C4-2B (cell line): ENCODE measurements around the gene PCSK6.

Experiments used
- ZFX ChIP-seq: fragments of 450-650 bp; IDR thresholded peaks from 2 replicates; pipeline ENCODE4 v1.6.1; 2017
- TF ChIP-seq, protein P1 (sequence below): fragments of 450-650 bp; conservative IDR thresholded peaks from 2 replicates; pipeline ENCODE4 v1.5.1; 2017; ENCODE audit warnings: mild to moderate bottlenecking

GRCh38 chr15:101406526-101407195, 82.8 kb downstream of the PCSK6 start:
- TF ChIP-seq, protein P1, sequence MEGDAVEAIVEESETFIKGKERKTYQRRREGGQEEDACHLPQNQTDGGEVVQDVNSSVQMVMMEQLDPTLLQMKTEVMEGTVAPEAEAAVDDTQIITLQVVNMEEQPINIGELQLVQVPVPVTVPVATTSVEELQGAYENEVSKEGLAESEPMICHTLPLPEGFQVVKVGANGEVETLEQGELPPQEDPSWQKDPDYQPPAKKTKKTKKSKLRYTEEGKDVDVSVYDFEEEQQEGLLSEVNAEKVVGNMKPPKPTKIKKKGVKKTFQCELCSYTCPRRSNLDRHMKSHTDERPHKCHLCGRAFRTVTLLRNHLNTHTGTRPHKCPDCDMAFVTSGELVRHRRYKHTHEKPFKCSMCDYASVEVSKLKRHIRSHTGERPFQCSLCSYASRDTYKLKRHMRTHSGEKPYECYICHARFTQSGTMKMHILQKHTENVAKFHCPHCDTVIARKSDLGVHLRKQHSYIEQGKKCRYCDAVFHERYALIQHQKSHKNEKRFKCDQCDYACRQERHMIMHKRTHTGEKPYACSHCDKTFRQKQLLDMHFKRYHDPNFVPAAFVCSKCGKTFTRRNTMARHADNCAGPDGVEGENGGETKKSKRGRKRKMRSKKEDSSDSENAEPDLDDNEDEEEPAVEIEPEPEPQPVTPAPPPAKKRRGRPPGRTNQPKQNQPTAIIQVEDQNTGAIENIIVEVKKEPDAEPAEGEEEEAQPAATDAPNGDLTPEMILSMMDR = no peak
- TF ChIP-seq ZFX = no peak
